Hematopoietic multipotent progenitor cell treated with erythropoietin and hydrocortisone succinate and interleukin-3 and kit ligand, for 15 days (in vitro differentiated cells): ENCODE results near the gene PWWP2B.
"Not testable (repeated sequence)": the region's sequence is repeated elsewhere in the genome, so short reads cannot be mapped to it uniquely, and the experiment has no call there.

Source experiments
- DNase-seq: peaks from one replicate; pipeline ENCODE4 v3.0.0-alpha.2; 2015; ENCODE audit warnings: low spot score

Gene PWWP2B

GRCh38 chr10:132363921-132364593, 32.9 kb upstream of the PWWP2B start:
- peak; percentile 8 for DNase-seq

DNA sequence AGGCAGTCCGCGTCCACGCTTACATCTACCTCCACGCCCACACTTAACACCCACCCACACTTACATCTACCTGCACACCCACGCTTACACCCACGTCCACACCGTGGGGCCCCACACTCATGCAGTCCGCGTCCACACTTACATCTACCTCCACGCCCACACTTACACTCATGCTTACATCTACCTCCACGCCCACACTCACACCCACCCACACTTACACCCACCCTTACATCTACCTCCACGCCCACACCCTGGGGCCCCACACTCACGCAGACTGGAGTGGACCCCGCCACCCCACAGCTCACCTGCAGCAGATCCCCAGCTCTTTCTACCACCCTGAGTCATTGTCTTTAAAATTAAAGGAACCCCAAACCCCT, 32.4 kb upstream of the PWWP2B start:
- no peak for DNase-seq

DNA sequence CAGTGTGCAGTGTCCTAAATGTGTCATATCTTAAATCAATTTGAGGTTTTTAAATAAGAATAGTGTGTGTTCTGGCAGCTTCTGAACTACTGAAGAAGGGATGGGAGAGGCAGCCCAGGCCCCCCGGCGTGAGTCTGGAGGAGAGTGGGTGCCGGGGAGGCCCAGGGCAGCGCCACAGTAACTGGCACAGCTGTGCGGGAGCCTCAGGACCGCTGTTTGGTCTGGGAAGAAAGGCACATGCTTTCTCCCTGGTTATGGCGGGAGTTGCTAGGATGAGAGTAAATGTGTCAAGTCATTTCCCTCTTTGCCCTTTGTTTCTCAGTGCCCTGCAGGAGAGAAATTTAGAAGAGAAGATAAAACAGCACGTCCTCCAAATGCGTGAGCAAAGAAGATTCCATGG, 31.9 kb upstream of the PWWP2B start:
- no peak for DNase-seq

DNA sequence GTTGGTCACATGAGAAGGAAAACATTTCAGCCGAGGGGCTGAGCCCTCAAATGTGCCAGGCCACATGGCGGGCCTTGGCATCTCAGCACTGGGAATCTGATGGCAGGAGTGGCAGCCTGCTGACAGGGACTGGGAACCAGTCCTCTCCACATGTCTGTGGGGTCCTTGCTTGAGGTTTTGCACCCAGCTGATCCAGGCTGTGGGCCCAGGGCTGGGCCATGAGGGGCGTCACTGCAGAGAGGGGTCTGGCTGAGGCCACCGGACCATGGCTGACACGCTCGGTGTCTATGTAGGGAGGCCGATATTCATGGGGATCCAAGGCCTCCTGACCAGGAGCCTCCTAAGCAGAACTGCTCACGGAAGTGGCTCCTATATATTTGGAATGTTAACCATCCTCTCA, 31.0 kb upstream of the PWWP2B start:
- no peak for DNase-seq

DNA sequence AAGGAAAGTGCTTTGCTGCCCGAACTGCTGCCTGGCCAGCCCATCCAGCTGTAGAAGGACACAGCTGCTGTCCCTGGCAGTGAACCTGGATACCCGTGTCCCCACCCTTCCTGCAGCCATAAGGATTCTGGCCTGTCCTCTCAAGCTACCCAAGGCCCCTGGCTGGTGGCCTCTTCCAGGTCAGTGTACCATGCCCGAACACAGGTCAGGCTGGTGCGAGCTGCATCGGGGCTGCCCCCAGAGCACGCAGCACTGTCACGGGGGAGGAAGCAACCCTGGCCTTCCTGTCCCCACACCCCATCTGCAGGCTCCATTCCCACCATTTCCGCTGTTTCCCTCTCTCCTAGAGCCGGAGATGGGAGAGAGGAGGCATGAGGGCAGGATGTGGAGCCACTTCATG, 30.5 kb upstream of the PWWP2B start:
- DNase-seq, result no peak

GRCh38 chr10:132368391-132368790, 28.6 kb upstream of the PWWP2B start:
- no peak for DNase-seq

GRCh38 chr10:132368881-132369635, 27.9 kb upstream of the PWWP2B start:
- no peak for DNase-seq

DNA sequence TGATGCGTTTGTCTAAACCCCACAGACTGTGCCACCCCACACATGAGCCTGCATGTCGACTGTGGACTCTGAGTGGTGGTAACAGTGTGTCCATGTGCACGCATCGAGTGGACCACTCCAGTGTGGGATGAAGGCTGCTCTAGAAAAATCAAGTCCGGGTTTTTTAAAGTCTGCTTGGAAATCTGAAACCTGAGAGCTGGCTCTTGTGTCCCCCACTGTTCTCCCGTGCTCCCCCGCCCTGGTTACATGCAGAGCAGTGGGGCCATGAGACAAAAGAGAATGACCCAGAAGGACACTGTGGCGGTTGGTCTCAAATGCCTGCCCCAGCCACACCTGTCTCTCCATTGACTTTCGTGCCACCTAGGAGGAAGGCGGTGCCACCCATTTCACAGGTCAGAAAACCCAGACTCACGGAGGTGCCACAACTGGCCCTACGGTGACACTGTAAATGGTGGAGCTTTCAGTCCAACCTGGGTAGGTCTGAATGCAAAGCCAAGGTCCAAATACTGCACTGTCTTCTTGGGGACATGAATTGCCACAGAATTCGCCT, 27.3 kb upstream of the PWWP2B start:
- DNase-seq, result no peak

DNA sequence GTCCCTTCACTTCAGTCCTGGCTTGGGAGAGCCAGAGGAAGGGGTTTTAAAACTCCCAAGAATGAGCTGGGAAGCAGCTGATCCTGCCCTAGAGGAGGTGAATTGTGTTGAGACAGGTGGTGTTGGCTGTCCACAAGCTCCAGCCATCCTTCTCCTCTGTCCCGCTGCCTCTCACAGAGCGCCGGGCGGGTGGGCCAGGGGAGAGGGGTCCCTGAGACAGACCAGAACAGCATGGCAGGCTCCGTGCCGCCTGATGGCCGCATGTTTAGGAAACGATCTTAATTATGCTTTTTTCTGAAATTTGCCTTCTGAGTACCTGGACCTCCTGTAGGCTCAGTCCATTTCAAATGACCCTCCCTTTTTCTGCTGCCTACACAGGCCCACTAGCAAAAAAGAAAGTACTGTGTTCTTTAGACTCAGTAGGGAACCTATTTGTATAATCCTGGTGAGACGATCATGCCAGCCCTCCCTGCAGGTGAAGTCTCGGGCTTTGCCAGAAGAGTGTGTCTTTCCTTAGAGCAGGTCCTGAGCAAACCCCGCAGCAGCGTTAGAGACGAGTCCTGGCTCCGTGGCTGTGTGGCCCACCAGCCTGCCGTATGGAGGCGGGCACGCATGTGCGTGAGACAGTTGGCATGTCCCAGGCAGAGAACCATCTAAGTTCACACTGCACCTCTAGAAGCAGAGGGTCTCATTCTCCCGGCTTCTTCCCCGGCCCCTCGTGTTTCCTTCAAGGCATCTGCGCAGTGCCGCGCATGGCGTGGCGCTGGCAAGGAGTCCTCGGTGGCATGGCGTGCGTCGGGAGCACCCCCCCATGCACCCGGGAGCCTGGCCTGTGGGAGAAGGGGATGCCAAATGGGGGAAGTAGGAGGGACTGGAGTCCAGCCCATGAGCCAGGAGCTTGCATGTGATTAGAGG, 26.3 kb upstream of the PWWP2B start:
- DNase-seq, result no peak

GRCh38 chr10:132371641-132372081, 25.3 kb upstream of the PWWP2B start:
- no peak for DNase-seq

- no peak for DNase-seq
These were observed 24.4 kb upstream of the PWWP2B start for GRCh38 chr10:132372516-132373095.

DNA sequence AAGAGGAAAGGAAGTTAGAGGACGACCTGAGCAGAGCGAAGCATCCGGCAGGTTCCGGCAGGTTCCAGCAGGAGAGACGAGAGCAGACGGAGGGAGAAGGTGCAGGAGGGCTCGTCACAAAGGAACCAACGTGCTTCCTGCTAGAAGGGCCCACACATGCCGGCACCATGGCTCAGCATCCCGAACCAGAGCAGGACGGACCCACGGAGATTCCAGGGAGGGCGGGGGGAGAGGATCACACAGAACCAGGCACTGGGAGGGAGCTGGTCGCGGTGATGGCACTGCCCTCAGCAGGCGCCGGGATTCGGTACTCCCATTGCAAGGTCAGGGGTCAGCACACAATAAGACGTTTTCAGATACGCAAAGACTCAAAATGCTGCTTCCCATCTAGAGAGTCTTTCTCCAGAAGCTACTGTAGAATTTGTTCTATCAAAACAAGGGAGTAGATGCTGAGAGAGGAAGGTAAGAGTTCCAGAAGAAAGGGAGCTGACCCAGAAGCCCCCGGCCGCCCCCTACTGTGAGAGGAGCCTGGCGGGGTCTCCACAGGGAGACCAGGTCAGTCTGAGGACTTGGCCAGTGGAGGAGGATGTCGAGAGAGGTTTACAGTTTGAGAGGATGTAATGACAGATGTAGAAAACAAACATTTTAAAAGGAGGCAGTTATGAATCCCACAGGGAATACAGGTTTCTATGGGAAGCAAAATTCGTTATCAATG, 23.6 kb upstream of the PWWP2B start:
- no peak for DNase-seq

DNA sequence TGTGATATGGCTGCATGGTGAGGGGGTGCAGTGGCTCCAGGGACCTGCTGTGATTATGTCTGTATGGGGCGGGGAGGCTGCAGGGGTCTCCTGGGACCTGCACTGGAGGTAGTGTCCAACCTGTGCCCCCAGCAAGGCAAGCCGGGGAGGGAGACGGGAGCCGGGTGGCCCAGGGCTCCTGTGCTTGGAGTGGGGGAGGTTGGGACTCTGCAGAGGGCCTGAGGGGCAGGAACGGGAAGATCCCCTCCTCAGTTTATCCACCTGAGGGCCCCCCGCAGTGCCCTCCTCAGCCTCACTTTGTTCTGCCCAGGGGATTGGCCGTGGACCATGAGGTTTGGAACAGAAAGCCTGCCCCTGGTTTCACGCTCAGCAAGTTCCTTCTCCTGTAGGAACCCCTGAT, 22.8 kb upstream of the PWWP2B start:
- DNase-seq, result no peak

DNA sequence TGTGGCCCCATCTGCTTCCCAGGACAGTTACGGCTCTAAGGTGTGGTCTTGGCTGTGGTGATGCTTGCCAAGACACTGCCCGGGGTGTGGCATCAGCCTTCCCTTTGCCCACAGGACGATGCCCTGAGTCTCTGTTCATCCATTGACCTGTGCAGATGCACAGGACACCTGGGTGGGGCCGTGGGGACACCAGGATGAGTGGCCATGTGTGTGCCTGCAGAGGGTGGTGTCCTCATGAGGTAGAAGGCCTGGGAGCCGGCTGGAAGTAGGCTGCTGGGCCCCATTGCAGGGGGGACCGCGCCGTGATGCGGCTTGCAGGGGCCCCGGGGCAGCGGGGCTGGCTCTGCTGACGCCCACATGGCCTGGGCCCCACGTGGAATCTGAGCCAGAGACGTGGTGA, 22.4 kb upstream of the PWWP2B start:
- no peak for DNase-seq

- DNase-seq, result no peak
These were observed 21.7 kb upstream of the PWWP2B start for GRCh38 chr10:132375116-132375794.

- DNase-seq, result no peak
These were observed 21.2 kb upstream of the PWWP2B start for GRCh38 chr10:132375795-132376297.

GRCh38 chr10:132376394-132376851, 20.6 kb upstream of the PWWP2B start:
- no peak for DNase-seq

DNA sequence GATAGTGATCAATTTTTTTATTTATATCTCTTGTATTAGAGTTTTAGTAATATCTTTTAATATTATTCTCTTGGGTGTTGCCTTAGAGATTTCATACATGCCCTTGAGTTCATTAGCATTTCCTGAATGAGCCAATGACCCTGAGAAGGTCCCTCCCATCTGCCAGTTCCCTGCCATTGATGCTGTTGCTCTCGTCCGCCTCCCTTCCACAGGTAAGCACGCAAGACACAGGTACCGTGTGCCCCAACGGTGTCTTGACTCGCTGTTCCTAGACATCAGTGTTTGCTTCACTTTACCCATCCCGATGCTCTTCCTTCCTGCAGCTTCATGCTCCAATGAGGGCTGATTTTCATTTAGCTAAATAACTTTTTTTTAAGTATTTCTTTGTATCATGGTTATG, 19.7 kb upstream of the PWWP2B start:
- DNase-seq, result no peak

DNA sequence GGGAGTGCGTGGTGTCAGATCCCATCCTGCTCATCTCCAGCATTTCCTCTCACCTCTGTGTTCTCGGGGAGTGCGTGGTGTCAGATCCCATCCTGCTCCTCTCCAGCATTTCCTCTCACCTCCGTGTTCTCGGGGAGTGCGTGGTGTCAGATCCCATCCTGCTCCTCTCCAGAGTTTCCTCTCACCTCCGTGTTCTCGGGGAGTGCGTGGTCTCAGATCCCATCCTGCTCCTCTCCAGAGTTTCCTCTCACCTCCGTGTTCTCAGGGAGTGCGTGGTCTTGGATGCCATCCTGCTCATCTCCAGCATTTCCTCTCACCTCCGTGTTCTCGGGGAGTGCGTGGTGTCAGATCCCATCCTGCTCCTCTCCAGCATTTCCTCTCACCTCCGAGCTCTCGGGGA, 18.0 kb upstream of the PWWP2B start:
- not testable (repeated sequence) for DNase-seq

- not testable (repeated sequence) for DNase-seq
These were observed 16.0 kb upstream of the PWWP2B start for GRCh38 chr10:132380986-132381385.
